HG03520 (cell line): ENCODE results near the gene PSMA6.
"Not testable (repeated sequence)": the region's sequence is repeated elsewhere in the genome, so short reads cannot be mapped to it uniquely, and the experiment has no call there.

Source experiments
- ATAC-seq: cut with Tn5 transposase; IDR thresholded peaks from one replicate; pipeline ENCODE4 v1.9.1; 2021; ENCODE audit warnings: mild to moderate bottlenecking, moderate library complexity; ENCODE audit not compliant: unreplicated experiment

PSMA6 gene

GRCh38 chr14:35319509-35319908 lies 27.3 kb downstream of the PSMA6 start:
- no peak for ATAC-seq

DNA sequence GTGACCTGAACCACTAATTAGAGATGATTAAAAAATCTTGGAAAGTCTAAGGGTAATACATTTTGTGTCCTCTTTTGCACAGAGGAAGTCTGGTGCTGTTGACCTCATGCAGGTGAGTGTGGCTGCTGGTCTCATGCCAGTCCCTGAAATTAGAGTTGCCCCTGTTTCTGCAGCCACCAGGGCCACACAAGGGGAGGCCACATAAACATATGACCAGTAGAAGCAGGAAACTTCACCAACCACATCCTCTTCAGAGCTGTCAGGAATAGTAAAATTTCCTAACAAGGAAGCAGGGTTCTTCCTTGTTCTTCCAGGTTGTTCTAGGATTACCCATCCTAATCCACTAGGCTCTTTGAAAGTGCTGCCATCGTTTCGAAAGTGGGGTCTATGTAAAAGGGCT lies 28.3 kb downstream of the PSMA6 start:
- ATAC-seq: no peak

- no peak for ATAC-seq
Measured at GRCh38 chr14:35326375-35326774, 34.2 kb downstream of the PSMA6 start.

DNA sequence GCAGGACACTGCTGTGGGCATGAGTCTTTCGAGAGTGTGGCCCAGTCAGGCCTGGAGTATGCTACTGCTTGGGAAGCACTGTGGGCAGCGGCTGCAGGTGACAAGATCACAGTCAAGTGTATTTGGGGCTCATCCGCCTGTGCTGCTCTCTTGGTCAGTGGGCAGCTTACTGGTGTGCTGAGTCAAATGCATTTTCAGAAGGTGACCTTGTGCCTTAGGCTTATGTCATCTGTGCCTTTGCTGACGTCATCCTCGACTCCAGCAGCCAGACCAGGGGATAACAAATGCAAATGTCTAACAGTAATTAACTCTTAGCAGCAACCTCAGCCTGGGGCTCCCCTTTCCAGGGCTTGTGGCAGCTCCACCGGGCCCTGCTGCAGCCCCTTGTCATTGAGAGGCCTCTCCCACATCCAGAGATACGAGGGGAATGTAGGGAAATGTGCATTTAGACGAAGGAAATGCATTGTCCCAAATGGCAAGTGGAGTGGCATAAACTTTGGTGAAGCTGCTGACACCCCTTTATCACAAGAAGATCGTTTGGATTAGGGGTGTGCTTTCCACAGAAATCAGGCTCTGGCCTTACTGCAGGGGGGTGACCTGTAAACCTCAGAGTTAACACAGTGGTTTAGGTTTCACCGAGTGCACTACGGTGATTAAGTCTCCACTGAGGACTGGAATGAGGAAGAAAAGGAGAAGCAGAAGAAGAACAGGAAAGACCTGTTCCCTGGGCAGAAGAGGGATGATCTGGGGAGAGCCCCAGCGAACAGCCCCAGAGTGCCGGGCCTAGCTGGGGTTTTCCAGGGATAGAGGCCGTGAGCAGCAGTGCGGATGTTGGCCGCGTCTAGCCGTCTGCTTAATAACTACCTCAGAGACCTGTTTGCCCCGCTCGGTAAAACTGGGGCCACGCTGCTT lies 39.7 kb downstream of the PSMA6 start:
- ATAC-seq: no peak

DNA sequence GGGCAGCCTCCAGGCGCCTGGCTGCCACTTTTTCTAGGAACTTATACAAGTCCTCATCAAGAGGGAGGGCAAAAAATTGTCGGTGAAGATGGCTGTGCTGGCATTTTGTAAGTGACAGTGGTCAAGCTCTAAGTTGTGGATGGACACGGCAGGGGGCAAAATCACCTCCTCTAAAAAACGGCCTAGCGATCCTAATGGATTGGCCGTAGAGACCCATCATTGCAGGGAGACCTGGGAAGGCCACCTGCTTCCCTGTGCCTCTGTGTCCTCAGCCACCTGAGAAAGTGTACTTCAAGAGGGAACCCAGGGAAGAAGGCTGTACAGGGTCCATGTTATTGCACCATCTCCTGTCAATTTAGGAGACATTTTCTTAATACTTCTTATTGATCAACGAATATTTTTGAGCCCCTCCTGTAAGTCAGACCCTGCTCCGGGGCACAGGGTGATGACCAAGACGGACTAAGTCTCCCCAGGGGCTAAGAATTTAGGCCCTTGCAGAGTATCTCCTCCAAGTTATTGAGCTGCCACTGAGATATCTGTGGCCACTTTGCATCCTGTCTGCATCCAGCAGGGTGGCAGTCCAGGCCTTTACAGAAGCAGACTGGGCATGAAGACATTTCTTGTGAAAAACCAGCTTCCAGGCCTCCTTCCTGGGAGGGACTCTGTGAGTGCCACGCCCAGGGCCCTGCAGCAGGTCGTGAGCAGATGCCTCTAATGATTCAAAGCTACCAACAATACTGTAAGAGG lies 40.5 kb downstream of the PSMA6 start:
- ATAC-seq: no peak

GRCh38 chr14:35333264-35333730 lies 41.1 kb downstream of the PSMA6 start:
- no peak for ATAC-seq

GRCh38 chr14:35333797-35334743 lies 41.9 kb downstream of the PSMA6 start:
- no peak for ATAC-seq

DNA sequence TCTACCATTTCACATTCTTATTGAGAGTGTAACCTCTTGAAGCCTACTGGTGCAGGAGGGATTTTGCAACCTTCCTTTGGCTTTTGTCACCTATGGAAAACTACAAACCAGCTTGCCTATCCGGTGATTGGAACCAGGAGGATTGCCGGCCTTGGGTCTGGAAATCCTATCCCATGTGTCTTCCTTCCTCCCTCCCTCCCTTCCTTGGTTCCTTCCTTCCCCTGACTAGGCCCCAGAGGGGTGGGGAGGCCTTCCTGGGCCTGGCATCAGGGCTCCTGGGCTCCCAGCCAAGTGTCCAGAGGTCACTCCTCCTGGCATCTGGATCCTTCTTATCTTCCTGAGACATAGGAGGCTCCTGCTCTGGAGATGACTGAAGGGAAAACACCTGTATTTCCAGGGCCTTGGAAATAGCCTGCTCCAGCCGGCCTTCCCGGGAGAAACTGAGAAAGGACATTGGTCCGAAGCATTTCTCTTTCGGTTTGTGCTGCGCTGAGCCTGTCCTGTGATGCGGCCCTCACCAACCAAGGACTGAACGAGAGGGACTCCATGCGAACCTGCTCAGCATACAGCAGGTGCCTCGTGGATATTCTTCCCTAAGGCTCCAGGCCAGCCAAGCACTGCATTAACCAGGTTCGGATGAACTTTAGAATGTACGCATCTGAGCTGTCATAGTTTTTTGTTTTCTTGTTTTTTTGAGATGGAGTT lies 43.4 kb downstream of the PSMA6 start:
- no peak for ATAC-seq

DNA sequence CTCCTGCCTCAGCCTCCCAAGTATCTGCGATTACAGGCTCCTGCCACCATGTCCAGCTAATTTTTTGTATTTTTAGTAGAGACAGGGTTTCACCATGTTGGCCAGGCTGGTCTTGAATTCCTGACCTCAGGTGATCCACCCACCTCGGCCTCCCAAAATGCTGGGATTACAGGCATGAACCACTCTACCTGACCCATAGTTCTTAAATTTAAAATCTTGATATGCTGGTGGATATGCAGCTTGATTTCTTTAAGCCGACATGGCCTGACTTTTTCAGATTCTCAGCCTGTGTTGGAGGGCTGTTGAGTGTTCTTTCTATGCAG lies 44.0 kb downstream of the PSMA6 start:
- ATAC-seq: not testable (repeated sequence)

DNA sequence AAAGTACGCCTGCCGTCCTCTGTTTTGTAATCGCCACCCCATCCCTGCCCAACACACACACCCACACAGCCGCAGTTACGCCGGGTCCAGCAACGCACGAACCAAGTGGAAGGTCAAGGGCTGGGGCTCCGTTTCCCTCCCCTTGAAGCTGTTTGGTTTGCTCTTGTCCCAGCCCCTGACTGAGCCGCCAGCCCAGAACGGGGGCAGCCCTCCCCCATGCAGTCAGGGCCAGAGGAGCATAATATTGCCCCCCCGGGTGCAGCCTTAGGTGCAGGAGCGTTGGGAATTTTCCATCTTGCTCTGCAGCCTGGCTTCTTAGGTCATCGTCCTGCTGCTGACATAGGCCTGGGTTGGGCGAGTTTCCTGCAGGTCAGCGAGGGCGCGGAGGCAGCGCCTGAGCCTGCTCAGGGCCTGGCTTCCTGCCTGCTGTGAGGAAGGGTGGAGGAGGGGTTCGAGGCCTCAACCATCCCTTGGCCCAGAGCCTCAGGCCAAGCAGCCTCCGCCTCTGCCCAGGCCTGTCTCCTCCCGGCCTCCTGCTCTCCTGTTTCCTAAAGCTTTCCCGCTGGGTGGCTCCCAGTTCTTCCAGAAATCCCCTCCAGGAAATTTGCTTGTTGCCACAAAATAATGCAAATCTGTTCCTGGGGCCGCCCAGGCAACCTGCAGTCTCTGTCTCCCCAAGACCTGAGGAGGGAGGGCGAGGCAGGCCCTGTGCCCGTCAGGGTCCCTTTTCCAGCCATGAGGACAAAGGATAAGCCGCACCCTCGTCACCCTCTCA lies 44.5 kb downstream of the PSMA6 start:
- ATAC-seq: no peak

DNA sequence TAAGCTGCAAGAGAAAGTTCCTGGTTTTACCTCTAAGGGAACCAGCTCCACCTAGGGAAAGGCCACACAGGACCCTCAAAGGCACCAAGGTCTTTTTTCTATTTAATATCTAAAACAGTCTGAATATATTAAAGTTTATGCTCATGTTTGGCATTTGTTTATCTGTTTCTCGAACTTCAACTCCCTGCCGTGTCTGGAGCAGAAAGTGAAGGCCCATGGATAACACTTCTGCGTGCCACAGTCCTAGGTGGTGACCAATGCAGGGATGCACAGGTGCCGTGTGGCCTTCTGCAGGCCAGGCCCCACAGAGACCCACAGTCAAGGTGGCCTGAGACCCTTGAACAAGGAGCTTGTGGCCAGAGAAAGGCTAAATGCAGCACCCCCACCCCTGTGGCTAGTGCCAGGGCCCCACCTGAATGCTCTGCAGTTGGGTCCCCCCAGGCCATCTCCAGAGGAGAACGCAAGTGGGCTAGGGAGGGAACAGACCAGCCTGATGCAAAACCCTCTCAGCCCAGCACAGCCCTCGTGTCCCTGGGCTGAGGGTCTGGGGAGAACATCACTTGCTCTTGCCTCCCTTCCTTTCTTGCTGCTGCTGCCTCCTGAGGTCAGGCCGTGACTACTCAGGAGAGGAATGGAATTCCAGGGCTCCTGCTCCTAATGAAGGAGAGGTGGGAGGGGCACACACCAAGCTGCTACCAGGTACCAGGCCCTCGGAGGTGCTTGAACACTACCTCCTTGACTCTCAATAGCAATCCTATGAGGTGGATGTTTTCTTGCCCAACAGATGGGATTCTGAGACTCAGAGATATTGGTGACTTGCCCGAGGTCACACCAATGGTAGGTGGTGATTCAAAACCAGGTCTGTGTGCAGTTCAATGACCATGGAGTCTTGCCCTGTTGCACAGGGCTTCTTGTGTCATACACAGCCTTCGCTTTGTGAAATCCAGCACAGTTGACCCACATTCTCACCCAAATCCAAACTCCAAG lies 45.4 kb downstream of the PSMA6 start:
- ATAC-seq: no peak

DNA sequence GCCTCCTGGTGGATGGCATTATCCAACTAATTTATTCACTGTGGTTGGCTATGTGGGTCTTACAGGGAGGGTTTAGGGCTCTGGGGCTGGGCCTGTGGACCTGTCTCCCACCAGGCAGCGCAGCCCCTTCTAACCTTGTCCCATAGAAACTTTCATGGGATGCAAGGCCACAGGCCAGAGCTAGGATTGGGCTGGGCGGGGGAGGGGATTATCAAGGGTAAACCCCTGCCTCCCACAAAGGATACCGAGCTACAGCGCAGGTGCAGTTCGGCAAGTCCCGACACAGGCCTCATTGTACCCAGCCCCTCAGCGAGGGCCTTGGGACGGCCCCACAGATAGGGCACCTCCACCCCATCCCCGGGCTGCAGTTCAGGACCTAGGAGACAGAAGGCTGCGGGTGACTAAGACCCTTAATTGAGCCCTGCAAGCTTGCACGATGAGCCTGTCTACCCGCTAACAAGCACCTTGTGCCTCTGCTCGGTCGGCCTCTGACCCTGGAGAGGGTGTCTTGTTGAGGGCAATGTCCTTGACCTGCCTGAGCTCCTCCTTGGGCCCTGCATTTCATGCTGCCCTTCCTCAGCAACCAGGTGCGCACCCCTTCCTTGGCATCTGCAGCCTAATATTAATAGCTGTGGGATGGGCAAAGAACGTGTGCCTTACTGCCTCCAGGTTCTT lies 46.7 kb downstream of the PSMA6 start:
- ATAC-seq: no peak

- no peak for ATAC-seq
Measured at GRCh38 chr14:35339761-35340406, 47.7 kb downstream of the PSMA6 start.

DNA sequence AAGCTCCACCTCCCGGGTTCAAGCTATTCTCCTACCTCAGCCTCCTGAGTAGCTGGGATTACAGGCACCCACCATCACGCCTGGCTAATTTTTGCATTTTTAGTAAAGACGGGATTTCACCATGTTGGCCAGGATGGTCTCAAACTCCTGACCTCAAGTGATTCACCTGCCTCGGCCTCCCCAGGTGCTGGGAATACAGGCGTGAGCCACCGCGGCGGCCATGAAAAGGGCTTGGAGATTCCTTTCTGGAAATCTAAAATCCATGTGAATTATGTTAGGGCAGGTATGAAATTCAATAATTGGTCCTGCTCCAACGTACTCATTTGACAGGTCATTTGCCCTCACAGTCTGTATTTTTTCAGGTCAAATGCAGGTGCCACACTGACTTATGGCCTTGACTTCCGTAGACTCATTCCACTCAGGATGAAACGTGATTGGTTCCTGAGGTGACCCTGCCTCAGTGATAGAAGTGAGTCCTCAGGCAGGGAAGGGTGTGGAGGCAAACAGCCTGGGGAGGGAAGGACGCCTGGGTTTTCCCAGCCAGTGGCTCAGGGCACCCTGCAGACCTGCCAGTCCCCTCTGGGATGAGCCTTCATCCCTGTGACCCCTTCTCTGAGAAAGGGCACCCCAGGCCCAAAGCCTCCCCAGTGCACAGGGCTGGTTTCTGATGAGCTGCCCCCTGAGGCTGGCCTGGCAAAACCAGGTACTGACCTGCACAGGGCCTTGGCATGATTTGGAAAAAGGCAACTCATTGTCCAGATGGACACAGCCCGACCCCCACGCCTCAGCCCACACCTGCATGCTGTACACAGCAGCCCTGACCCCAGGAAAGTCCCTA lies 48.7 kb downstream of the PSMA6 start:
- ATAC-seq: no peak

- ATAC-seq: no peak
Measured at GRCh38 chr14:35341454-35341750, 49.2 kb downstream of the PSMA6 start.

- ATAC-seq: no peak
Measured at GRCh38 chr14:35341751-35342488, 49.7 kb downstream of the PSMA6 start.
